HG03039 (cell line): ENCODE data around the gene RABGAP1L.
"Not testable (repeated sequence)": the region's sequence is repeated elsewhere in the genome, so short reads cannot be mapped to it uniquely, and the experiment has no call there.

Experiments
- ATAC-seq: cut with Tn5 transposase; IDR thresholded peaks from one replicate; pipeline ENCODE4 v1.9.1; 2021; ENCODE audit warnings: mild to moderate bottlenecking, moderate library complexity; ENCODE audit not compliant: unreplicated experiment

RABGAP1L gene

GRCh38 chr1:174352883-174353608 is 193.7 kb downstream of the RABGAP1L start:
- ATAC-seq, result no peak

- ATAC-seq, result no peak
Observed at GRCh38 chr1:174358344-174358743, 199.0 kb downstream of the RABGAP1L start.

- ATAC-seq, result no peak
Observed at GRCh38 chr1:174358786-174359453, 199.6 kb downstream of the RABGAP1L start.

DNA sequence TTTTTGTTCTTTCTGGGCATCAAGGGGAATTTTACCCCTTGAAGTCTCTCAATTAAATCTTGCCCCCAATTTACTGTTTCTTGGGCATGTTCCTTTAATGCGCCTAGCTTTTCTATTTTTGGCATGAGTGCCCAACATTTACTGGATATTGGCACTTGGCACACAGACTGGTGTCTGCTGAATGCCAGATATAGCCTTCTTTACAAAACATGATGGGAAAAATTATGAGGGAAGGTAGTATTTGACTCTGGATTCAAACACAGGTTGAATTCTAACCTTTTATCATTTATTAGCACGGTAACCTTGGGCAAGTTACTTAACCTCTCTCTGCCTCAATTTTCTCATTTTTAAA is 200.1 kb downstream of the RABGAP1L start:
- no peak for ATAC-seq

DNA sequence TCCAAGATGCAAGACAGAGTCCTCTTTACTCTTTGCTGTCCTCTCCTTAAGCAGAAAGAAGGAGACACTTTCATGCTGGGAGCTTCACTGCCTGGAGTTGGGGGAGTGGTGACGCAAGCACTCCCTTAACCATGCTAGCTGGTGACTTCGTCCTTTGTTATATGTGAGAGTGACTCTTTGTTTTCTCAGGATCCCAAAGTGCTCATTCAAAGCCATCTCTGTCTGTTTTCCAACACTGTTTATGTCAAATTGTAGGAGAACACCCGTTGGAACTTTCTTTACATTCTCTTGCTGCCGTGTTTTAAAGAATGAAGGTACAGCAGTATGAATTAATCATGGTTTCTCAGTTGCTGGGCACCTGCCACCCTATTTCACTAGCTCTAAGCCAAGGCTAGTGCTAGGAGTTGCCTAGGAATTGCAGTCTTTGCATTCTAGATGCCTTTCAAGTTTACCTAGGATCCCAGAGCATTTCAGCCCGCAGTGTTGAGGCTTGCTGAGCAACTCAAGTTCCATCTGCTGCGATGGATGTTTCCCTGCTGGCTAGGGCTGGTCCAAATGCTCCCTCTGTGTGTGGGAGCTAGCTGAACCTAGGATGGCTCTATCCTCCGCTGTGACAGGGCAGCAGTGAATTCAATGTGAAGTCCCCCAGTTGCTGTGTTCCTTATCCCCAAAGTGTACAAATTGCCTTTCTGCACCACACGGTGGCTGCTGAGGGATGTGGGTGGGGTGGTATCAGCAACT is 205.8 kb downstream of the RABGAP1L start:
- ATAC-seq, result no peak

- ATAC-seq, result no peak
Observed at GRCh38 chr1:174366946-174367345, 207.6 kb downstream of the RABGAP1L start.

DNA sequence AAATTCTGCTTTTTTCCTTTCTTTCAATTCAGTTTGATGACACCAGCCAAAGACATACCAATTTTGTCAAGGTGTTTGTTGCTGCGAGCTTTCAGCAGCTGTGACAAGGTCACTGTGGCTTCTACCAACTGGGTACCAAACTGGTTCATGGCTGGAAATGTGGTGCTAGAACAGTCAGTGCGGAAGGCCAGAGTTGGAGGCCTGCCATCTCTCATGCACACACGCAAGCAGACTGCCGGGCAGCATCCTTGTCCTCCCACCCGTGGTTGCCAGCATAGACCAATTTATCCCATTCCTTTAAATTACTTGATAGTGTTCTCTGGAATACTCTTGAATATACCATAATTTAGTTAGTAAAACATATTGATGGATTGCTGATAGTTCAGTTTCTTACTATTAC is 208.6 kb downstream of the RABGAP1L start:
- no peak for ATAC-seq

DNA sequence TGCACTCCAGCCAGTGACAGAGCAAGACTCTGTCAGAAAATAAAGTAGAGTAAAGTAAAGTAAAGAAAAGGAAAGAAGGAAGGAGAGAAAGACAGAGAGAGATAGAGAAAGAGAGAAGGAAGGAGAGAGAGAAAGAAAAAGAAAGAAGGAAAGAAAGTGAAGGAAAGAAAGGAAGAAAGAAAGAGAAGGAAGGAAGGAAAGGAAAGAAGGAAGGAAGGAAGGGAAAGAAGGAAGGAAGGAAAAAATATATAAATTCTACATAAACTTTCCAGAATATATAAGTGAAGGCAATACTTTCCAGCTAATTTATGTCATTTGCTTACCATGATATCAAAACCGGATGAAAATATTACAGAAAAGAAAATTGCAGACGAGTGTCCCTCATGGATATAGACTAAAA is 216.7 kb downstream of the RABGAP1L start:
- ATAC-seq, result no peak

GRCh38 chr1:174391716-174392115 is 232.4 kb downstream of the RABGAP1L start:
- ATAC-seq, result no peak

DNA sequence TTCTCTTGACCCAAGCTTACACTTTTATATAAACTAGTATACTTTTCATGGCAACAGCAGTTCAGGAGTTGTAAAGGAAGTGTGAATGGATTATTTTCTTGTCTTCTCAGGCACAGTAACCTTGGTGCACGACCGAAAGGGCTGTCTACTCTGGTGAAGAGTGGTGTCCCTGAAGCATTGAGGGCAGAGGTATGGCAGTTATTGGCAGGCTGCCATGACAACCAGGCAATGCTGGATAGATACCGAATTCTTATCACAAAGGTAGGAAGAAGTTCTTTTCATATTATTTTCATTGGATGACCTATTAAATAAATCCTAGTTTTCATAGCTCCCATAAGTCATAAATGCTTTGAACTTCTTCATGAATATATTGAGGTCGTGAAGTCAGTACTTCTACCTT is 234.6 kb downstream of the RABGAP1L start:
- ATAC-seq, result no peak

GRCh38 chr1:174397261-174397660 is 237.9 kb downstream of the RABGAP1L start:
- no peak for ATAC-seq

- ATAC-seq, result peak; percentile 51
Observed at GRCh38 chr1:174398246-174398645, 238.9 kb downstream of the RABGAP1L start.

DNA sequence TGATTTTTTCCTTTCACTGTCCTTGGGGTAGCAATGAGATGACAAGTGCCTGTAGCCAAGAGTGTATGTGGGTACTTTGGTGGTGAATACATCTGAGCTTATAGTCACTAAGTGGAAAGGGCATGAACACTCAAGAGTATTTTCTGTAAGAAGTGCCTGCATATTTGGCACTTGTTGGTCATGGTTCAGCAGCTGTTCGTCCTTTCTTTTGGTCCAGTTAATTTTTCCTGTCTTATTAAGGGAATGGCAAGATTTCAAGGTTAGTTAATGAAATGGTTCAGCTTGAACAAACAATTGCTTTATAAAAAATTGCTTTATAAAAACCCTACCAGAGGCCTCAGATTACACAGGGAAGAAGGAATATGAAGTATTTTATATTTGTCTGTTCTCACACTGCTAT is 239.9 kb downstream of the RABGAP1L start:
- ATAC-seq, result no peak

DNA sequence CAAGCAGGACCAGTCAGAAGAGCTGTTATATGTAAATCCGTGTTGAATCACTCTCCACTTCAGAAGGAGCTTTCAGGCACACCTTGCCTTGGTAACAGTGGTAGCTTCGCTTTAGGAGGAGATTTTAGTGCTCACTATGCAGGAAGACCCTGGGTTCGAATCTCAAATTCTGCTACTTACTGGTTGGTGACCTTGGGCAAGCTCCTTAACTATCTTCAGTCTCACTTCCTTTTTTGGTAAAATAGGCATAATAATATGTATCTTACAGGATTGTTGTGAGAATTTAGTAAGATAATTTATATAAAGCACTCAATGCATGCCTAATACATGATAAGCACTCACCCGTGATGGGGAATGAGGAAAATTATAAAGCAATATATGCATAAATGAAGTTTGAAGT is 241.8 kb downstream of the RABGAP1L start:
- no peak for ATAC-seq

- ATAC-seq, result no peak
Observed at GRCh38 chr1:174405219-174405618, 245.9 kb downstream of the RABGAP1L start.

DNA sequence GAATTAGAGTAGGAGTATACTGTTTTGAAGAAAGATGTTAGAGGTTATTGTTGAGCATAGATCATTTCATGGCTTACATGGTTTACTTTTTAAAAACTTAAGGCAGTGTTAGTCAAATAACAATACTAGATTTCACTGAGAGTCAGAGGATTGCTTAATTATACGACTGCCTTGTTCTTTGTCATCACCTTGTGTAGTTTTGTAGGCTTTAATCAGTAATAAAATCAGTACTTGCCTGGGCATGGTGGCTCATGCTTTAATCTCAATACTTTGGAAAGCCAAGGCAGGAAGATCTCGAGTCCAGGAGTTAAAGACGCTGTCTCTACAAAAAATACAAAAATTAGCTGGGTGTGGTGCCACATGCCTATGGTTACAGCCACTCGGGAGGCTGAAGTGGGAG is 247.1 kb downstream of the RABGAP1L start:
- ATAC-seq, result no peak

DNA sequence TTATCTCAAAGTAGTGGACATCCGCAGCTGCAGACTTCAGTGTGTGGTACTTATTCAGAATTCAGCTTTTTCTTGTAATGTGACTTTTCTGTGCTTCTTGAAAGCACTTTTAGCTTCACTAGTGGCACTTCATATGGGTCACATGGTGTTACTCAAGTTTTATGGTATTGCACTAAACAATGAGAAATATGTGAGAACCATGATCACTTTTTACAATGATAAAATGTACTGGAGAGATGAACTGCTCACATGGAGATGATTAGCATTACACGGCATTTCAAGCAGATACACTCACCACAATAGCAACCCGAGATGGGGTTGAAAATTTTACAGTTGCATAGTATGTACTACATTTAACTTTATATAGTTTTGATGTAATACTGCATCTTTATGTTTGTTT is 248.3 kb downstream of the RABGAP1L start:
- ATAC-seq, result no peak

DNA sequence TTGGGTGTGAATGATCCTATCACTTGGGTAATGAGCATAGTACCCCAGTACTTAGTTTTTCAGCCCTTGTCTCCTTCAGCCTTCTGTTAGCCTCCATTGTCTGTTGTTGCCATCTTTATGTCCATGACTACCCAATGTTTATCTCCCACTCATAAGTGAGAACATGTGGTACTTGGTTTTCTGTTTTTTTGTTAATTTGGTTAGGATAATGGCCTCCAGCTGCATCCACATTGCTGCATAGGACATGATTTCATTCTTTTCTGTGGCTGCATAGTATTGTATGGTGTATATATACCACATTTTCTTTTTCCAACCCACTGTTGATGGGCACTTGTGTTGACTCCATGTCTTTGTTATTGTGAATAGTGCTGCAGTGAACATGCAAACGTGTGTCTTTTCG is 248.8 kb downstream of the RABGAP1L start:
- no peak for ATAC-seq

- not testable (repeated sequence) for ATAC-seq
Observed at GRCh38 chr1:174409801-174410200, 250.5 kb downstream of the RABGAP1L start.

- ATAC-seq, result no peak
Observed at GRCh38 chr1:174413632-174414031, 254.3 kb downstream of the RABGAP1L start.

- ATAC-seq, result no peak
Observed at GRCh38 chr1:174414203-174414602, 254.9 kb downstream of the RABGAP1L start.

DNA sequence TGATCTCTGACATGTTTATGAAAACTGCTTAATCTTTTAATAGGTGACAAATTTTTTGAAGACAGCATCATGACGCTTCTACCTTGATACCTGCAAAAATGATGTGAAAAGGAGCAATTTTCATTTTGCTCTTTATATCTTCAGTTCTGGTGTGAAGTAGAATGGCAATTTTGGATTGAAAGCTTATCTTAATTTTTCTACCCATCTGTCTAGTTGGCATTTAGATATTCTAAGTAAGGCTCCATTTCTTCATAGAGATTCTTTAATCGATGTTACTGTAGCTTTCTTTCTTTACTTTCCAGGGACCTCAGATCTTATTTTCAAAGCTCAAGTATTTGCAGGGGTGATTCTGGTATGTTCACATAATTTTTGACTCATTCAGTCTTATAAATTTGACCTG is 256.2 kb downstream of the RABGAP1L start:
- no peak for ATAC-seq
